GM21423 (cell line): ENCODE measurements around the gene SNRNP200.
"Not testable (repeated sequence)": the region's sequence is repeated elsewhere in the genome, so short reads cannot be mapped to it uniquely, and the experiment has no call there.

Experiments used
- ATAC-seq: cut with Tn5 transposase; IDR thresholded peaks from one replicate; pipeline ENCODE4 v1.9.1; 2021; ENCODE audit warnings: mild to moderate bottlenecking, moderate library complexity; ENCODE audit not compliant: unreplicated experiment

The SNRNP200 gene

GRCh38 chr2:96325041-96325883 lies 19.9 kb upstream of the SNRNP200 start, which contains the start of gene ITPRIPL1:
Gene ITPRIPL1, plus strand, starts transcription at chr2:96325317. Its CDS starts 523 bp downstream, at chr2:96325840.
- ATAC-seq, result no peak

GRCh38 chr2:96324721-96325040 lies 19.3 kb upstream of the SNRNP200 start:
- ATAC-seq, result no peak

GRCh38 chr2:96323849-96324248 lies 18.5 kb upstream of the SNRNP200 start:
- no peak for ATAC-seq

GRCh38 chr2:96320728-96321622 lies 15.6 kb upstream of the SNRNP200 start:
- peak; percentile 23 for ATAC-seq

- ATAC-seq, result no peak
These were observed 15.0 kb upstream of the SNRNP200 start for GRCh38 chr2:96320326-96320725.

GRCh38 chr2:96319396-96319795 lies 14.1 kb upstream of the SNRNP200 start:
- ATAC-seq, result no peak

GRCh38 chr2:96318723-96319122 lies 13.4 kb upstream of the SNRNP200 start:
- ATAC-seq, result no peak

GRCh38 chr2:96317584-96317997 lies 12.2 kb upstream of the SNRNP200 start:
- ATAC-seq, result no peak

- ATAC-seq, result no peak
These were observed 11.7 kb upstream of the SNRNP200 start for GRCh38 chr2:96316999-96317398.

- peak; percentile 58 for ATAC-seq
These were observed 10.2 kb upstream of the SNRNP200 start for GRCh38 chr2:96315400-96316071.

GRCh38 chr2:96315005-96315399 lies 9.7 kb upstream of the SNRNP200 start:
- no peak for ATAC-seq

- no peak for ATAC-seq
These were observed 2.9 kb upstream of the SNRNP200 start for GRCh38 chr2:96308248-96308647.

- no peak for ATAC-seq
These were observed 1.0 kb upstream of the SNRNP200 start for GRCh38 chr2:96306370-96306769.

- ATAC-seq, result no peak
These were observed 598 bp upstream of the SNRNP200 start for GRCh38 chr2:96305979-96306308.

GRCh38 chr2:96304606-96305005 lies 740 bp downstream of the SNRNP200 start:
- no peak for ATAC-seq

- no peak for ATAC-seq
These were observed 3.5 kb downstream of the SNRNP200 start for GRCh38 chr2:96301865-96302264.

- ATAC-seq, result no peak
These were observed 8.4 kb downstream of the SNRNP200 start for GRCh38 chr2:96296925-96297324.

- ATAC-seq, result not testable (repeated sequence)
These were observed 11.1 kb downstream of the SNRNP200 start for GRCh38 chr2:96294271-96294670.

- no peak for ATAC-seq
These were observed 13.6 kb downstream of the SNRNP200 start for GRCh38 chr2:96291751-96292150.

- ATAC-seq, result no peak
These were observed 18.0 kb downstream of the SNRNP200 start for GRCh38 chr2:96287273-96287856.
